GM06990 (cell line): ENCODE results near the gene PAPPA.

ENCODE experiments used
- DNase-seq: peaks from one replicate; pipeline ENCODE4 v3.0.0-alpha.2; 2011; ENCODE audit not compliant: insufficient read length; ENCODE audit errors: extremely low read depth
- H3K27me3 ChIP-seq: replicated peaks from 2 replicates; pipeline ENCODE4 v1.6.0; 2011; ENCODE audit warnings: low read length; ENCODE audit not compliant: control insufficient read depth, insufficient read depth
- H3K36me3 ChIP-seq: 2 replicates; pipeline ENCODE4 v1.5.1; 2011; ENCODE audit warnings: low read length; ENCODE audit not compliant: control insufficient read depth, insufficient read depth
- H3K4me3 ChIP-seq: replicated peaks from 2 replicates; pipeline ENCODE4 v1.5.1; 2011; ENCODE audit warnings: low read depth, mild to moderate bottlenecking, control low read depth, low read length
- CTCF ChIP-seq: IDR thresholded peaks from 2 replicates; pipeline ENCODE4 v1.5.1; 2011; ENCODE audit warnings: low read length, control low read depth, mild to moderate bottlenecking, inconsistent platforms; ENCODE audit not compliant: insufficient read depth, poor library complexity, severe bottlenecking

The PAPPA gene

GRCh38 chr9:116198344-116198743 is 44.8 kb downstream of the PAPPA start:
- TF ChIP-seq CTCF = no peak
- 0 out of 2 replicates have a peak, but pooled peaks cover 2% of the 10 kb centered on the region for H3K27me3 ChIP-seq
- no peak for DNase-seq
- H3K4me3 ChIP-seq = no peak overlapping the region
- H3K36me3 ChIP-seq = no peaks in the 10 kb centered on the region

GRCh38 chr9:116202219-116202912 is 48.8 kb downstream of the PAPPA start:
- no peak for DNase-seq
- no peak for TF ChIP-seq CTCF
- Histone ChIP-seq H3K27me3 (0 out of 2 replicates have a peak, but pooled peaks cover 2% of the 10 kb centered on the region), H3K36me3 (no peaks in the 10 kb centered on the region), H3K4me3 (no peak overlapping the region)

GRCh38 chr9:116204252-116204882 is 50.8 kb downstream of the PAPPA start:
- TF ChIP-seq CTCF = no peak
- DNase-seq = no peak
- no peak overlapping the region for H3K4me3 ChIP-seq
- 0 out of 2 replicates have a peak, but pooled peaks cover 2% of the 10 kb centered on the region for H3K27me3 ChIP-seq
- no peaks in the 10 kb centered on the region for H3K36me3 ChIP-seq

- no peaks in the 10 kb centered on the region for H3K27me3 ChIP-seq
- DNase-seq = no peak
- no peaks in the 10 kb centered on the region for H3K36me3 ChIP-seq
- no peak overlapping the region for H3K4me3 ChIP-seq
- no peak for TF ChIP-seq CTCF
Observed at GRCh38 chr9:116207371-116208111, 54.0 kb downstream of the PAPPA start.

- DNase-seq = no peak
- TF ChIP-seq CTCF = no peak
- H3K4me3 ChIP-seq = no peak overlapping the region
- no peaks in the 10 kb centered on the region for H3K36me3 ChIP-seq
- no peaks in the 10 kb centered on the region for H3K27me3 ChIP-seq
Observed at GRCh38 chr9:116208417-116209232, 55.0 kb downstream of the PAPPA start.
